ENCODE measurements around the gene KRT24. TPM values are rescaled to one million over a fixed set of nuclear protein-coding genes. Genes with fewer than 3 reads are reported as not detected.

The KRT24 gene
- polyA plus RNA-seq, 4 donors: 0.18 TPM; not detected in 3

Other genes starting within 250 kb of the KRT24 start
- gene TNS4, start 202.1 kb downstream of the KRT24 start, polyA plus RNA-seq (ENCODE audit: insufficient read length in 4 of 4): under 1 TPM; 0.06 to 0.26 (median 0.19) TPM
- under 1 TPM; 0.14 to 0.53 (median 0.44) TPM for gene CCR7, start 138.3 kb downstream of the KRT24 start, polyA plus RNA-seq (ENCODE audit: insufficient read length in 4 of 4)
- gene SMARCE1, start 55.9 kb downstream of the KRT24 start, polyA plus RNA-seq (ENCODE audit: insufficient read length in 4 of 4): 100 to 1,000 TPM; 247 to 327 (median 263) TPM
- gene KRT222, start 38.6 kb downstream of the KRT24 start, polyA plus RNA-seq (ENCODE audit: insufficient read length in 4 of 4): 1 to 10 TPM in 1 of 4 donors, under 1 TPM in 3; 0.09 to 1.7 (median 0.24) TPM
- under 1 TPM in 1 of 4 donors, not detected in 3; 0.68 TPM for gene KRT25, start 51.6 kb upstream of the KRT24 start, polyA plus RNA-seq (ENCODE audit: insufficient read length in 4 of 4)
- gene KRT26, start 68.4 kb upstream of the KRT24 start, polyA plus RNA-seq (ENCODE audit: insufficient read length in 4 of 4): not detected
- gene KRT27, start 78.8 kb upstream of the KRT24 start, polyA plus RNA-seq (ENCODE audit: insufficient read length in 4 of 4): under 1 TPM in 2 of 4 donors, not detected in 2; 0.24 to 0.53 TPM
- gene KRT28, start 96.2 kb upstream of the KRT24 start, polyA plus RNA-seq (ENCODE audit: insufficient read length in 4 of 4): under 1 TPM in 1 of 4 donors, not detected in 3; 0.19 TPM
- gene KRT10, start 118.9 kb upstream of the KRT24 start, polyA plus RNA-seq (ENCODE audit: insufficient read length in 4 of 4): 10 to 100 TPM; 49.3 to 60.0 (median 58.1) TPM
- under 1 TPM in 2 of 4 donors, not detected in 2; 0.10 to 0.27 TPM for gene KRT12, start 163.5 kb upstream of the KRT24 start, polyA plus RNA-seq (ENCODE audit: insufficient read length in 4 of 4)
- gene KRT20, start 181.5 kb upstream of the KRT24 start, polyA plus RNA-seq (ENCODE audit: insufficient read length in 4 of 4): 1 to 10 TPM in 1 of 4 donors, under 1 TPM in 2, not detected in 1; 0.09 to 2.0 (median 0.58) TPM
- 1 to 10 TPM in 2 of 4 donors, under 1 TPM in 2; 0.52 to 2.1 (median 1.0) TPM for gene KRT23, start 233.9 kb upstream of the KRT24 start, polyA plus RNA-seq (ENCODE audit: insufficient read length in 4 of 4)